AG04449 (cell line): ENCODE data around the gene DIP2C.

ENCODE experiments used
- CTCF ChIA-PET: fragments of 350-600 bp; formaldehyde crosslinking; extraction: SDS; loops from one replicate; lab custom pipeline; 2021; ENCODE audit warnings: antibody characterized with exemption; lab: Yijun Ruan, JAX
- POLR2A ChIA-PET: fragments of 400-600, 350-600 bp; formaldehyde crosslinking; extraction: SDS; loops from one replicate; lab custom pipeline; 2020; ENCODE audit warnings: antibody characterized with exemption, inconsistent platforms; lab: Yijun Ruan, JAX
- DNase-seq: peaks from one replicate; pipeline ENCODE4 v3.0.0-alpha.2; 2010; ENCODE audit warnings: low read depth, low spot score
- H3K4me3 ChIP-seq: 2 replicates; pipeline ENCODE4 v1.5.1; 2011; ENCODE audit warnings: low read depth, mild to moderate bottlenecking, control low read depth, low read length
- TF ChIP-seq, protein P1 (sequence below): IDR thresholded peaks from one replicate; pipeline ENCODE4 v1.5.1; 2011; ENCODE audit warnings: mild to moderate bottlenecking, moderate library complexity, low read length, control low read depth, inconsistent platforms; ENCODE audit not compliant: insufficient read depth; ENCODE audit errors: missing control alignments

Gene DIP2C

DNA sequence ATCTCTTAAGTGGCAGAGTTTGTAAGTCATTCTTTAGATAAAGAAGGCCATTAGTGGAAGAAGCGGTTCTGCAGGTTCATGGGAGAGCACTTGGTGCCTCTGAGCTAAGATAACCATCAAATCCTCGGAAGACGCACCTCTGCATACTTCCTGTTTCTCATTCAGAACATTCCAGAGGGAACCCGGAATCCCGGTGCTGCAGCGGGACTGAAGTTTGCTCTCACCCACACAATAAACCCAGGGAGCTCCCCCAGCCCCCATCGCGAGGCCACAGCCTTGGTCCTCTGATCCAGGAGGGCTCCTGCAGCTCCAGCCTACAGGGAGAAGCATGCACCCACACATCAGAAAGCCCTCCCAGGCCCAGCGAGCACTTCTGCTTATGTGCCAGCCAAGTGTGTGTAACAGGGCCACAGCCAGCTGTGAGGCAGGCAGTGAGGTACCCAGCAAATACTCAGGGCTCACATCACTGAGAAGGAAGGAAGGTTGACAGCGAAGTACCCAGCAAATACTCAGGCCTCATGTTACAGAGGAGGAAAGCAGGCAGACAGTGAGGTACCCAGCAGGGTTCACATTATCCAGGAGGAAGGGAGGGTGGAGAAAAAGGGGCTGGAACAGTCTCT is 142.4 kb downstream of the DIP2C start:
- ChIA-PET POLR2A (no interaction called here), CTCF (interaction anchor here (0.6 to 1.2 kb wide), 4 partner anchors 9 to 243 kb away, joined by 3 read pairs; no protein-coding TSS in a partner anchor)
- TF ChIP-seq, protein P1, sequence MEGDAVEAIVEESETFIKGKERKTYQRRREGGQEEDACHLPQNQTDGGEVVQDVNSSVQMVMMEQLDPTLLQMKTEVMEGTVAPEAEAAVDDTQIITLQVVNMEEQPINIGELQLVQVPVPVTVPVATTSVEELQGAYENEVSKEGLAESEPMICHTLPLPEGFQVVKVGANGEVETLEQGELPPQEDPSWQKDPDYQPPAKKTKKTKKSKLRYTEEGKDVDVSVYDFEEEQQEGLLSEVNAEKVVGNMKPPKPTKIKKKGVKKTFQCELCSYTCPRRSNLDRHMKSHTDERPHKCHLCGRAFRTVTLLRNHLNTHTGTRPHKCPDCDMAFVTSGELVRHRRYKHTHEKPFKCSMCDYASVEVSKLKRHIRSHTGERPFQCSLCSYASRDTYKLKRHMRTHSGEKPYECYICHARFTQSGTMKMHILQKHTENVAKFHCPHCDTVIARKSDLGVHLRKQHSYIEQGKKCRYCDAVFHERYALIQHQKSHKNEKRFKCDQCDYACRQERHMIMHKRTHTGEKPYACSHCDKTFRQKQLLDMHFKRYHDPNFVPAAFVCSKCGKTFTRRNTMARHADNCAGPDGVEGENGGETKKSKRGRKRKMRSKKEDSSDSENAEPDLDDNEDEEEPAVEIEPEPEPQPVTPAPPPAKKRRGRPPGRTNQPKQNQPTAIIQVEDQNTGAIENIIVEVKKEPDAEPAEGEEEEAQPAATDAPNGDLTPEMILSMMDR = no peak
- DNase-seq = no peak
- H3K4me3 ChIP-seq = no peak overlapping the region

DNA sequence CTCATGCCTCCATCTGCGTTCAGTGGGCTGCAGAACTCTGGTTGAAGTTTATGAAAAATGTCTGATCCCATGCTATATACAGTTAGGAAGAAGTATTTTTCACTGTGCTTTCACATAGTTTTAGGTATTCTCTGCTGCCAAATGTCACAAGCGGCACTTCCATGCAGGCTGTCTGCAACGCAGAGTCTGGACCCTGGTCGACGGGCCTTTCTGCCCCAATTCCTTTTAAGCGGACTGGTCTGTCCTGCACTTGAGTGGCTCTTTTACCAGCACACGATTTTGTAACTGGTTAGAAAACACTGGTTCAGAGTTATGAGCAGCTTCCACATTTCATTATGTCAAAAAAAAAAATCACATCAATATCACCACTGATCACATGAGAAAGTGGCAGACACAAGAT is 143.0 kb downstream of the DIP2C start:
- no peak for DNase-seq
- POLR2A ChIA-PET = no interaction called here
- CTCF ChIA-PET = interaction anchor here (0.7 to 1.2 kb wide), 2 partner anchors 35 to 242 kb away, joined by 3 read pairs; no protein-coding TSS in a partner anchor
- H3K4me3 ChIP-seq = no peak overlapping the region
- TF ChIP-seq, protein P1 = no peak

DNA sequence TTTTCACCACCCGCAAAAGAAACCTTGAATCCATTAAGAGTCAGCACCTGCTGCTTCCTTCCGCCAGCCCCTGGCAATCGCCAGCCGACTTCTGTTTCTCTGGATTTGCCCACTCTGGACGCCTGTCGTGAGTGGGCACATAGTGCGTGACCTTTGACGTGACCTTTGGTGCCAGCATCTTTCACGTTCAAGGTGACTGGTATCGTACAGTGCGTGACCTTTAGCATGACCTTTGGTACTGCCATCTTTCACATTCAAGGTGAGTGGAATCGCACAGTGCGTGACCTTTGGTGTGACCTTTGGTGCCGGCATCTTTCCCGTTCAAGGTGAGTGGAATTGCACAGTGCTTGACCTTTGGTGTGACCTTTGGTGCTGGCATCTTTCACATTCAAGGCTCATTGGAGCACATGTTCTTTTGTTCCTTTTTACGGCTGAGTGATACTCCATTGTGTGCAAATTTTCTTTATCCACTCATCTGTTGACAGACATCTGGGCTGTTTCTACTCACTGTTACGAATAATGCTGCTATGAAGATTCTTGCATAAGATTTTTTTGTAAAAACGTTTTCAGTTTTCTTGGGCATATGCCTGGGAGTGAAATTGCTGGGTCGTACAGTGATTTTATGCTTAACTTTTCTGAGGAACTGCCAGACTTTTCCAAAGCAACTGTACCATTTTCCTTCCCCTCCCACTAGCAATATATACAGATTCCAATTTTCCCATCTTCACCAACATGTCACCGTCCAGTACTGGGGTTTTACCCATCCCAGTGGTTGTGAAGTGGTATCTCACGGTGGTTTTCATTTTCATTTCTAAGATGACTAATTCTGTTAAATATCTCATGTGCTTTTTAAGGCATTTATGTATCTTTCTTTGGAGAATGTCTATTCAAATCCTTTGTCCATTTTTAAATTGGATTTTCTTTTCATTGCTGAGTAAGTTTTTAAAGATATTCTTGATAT is 145.3 kb downstream of the DIP2C start:
- TF ChIP-seq, protein P1 = no peak
- no peak overlapping the region for H3K4me3 ChIP-seq
- CTCF ChIA-PET = no interaction called here
- DNase-seq = no peak
- POLR2A ChIA-PET = no interaction called here

DNA sequence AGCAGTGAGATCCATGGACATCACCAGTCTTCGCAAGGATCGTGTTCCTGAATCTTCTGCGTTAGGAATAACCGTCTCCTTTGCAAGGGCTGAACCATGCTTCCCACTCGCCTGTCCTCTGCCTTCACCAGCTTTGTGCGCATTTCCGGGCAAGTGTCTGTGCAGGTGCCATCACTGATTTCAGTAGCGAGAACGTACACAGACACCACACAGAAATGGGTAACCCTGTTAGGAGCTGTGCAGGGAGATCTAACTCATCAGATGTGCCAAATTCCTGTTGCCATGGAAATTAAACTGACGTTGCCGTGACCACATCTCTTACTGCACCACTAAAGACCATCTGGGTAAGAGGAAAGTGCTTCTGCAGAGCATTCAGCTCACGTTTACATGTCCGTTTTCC is 146.3 kb downstream of the DIP2C start:
- POLR2A ChIA-PET = no interaction called here
- CTCF ChIA-PET = interaction anchor here (0.9 kb wide), 1 partner anchor 9 kb away, joined by 3 read pairs; no protein-coding TSS in a partner anchor
- TF ChIP-seq, protein P1 = no peak
- H3K4me3 ChIP-seq = no peak overlapping the region
- no peak for DNase-seq

DNA sequence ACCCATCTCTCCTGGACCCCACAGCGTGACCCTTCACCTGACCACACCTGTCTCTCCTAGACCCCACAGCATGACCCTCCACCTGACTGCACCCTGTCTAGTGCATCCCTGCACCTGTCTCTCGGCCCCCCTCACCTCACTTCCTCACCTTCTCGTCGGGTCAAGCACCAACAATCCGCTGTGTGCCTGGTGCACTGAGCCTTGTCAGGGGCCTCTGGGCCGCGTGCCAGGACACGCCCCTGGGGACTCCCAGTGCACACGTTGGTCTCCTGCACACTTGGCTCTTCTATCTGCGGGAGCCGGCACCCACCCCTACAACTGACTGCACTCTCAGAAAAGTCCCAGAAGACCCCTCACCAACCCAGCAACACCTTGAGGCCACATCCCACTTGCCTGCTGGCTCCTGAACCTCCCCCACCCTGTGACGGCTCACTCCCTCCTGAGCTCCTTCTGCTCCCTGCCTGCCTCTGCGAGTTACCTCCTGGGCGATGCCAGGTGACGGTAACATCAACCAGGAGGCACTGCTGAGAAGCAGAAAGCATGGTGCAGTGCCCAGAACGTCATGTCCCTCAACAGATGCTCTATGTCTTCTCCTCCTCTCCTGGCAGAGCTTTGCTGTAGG is 147.6 kb downstream of the DIP2C start:
- no peak overlapping the region for H3K4me3 ChIP-seq
- TF ChIP-seq, protein P1 = no peak
- no peak for DNase-seq
- CTCF ChIA-PET = no interaction called here
- POLR2A ChIA-PET = no interaction called here
